SK-N-MC (cell line): ENCODE data around the gene APP.

Experiments
- EZH2 ChIP-seq: fragments of 200-600 bp; sonication (generic); IDR thresholded peaks from one replicate; pipeline ENCODE4 v1.6.1; 2017; ENCODE audit warnings: antibody characterized with exemption
- FOXP2 ChIP-seq: optimal IDR thresholded peaks from 2 replicates; pipeline ENCODE3; 2011; ENCODE audit warnings: mild to moderate bottlenecking, moderate library complexity; ENCODE audit not compliant: insufficient read depth; ENCODE audit errors: extremely low read length, control extremely low read depth
- POLR2AphosphoS5 ChIP-seq: IDR thresholded peaks from 2 replicates; pipeline ENCODE4 v1.6.1; 2012; ENCODE audit warnings: mild to moderate bottlenecking, low read depth, low read length, borderline replicate concordance

GRCh38 chr21:25986928-25987327, 183.6 kb downstream of the APP start:
- TF ChIP-seq POLR2AphosphoS5, result no peak
- TF ChIP-seq EZH2, result no peak
- no peak for TF ChIP-seq FOXP2
